Measurements from ENCODE around the gene BACE1. TPM values are rescaled to one million over a fixed set of nuclear protein-coding genes. Genes with fewer than 3 reads are reported as not detected.

BACE1 gene
- total RNA-seq, 1 experiment from 2014 or later: 8.5 TPM

GRCh38 chr11:117287668-117288067 is 28.4 kb downstream of the BACE1 start (continued):
- TF ChIP-seq ZNF281 (CRISPR knock-in tag; IDR thresholded peaks at IDR 0.05): no peak
- no peak for TF ChIP-seq KAT7 (CRISPR knock-in tag; IDR thresholded peaks at IDR 0.05; ENCODE audit: borderline replicate concordance)
- TF ChIP-seq TEAD1 (CRISPR knock-in tag; IDR thresholded peaks at IDR 0.05): no peak

- Mint-ChIP-seq H3K36me3 (peaks cover 59% of the 10 kb centered on the region), H3K4me3 (no peak overlapping the region), H3K27ac (no peak overlapping the region), H3K9me3 (no peaks in the 10 kb centered on the region), H3K4me1 (no peaks in the 10 kb centered on the region), H3K27me3 (ENCODE audit: low read depth) (no peaks in the 10 kb centered on the region)
- CTCF ChIA-PET: interaction anchor here (0.6 kb wide), 1 partner anchor 148 kb away, joined by 4 read pairs; no protein-coding TSS in a partner anchor
- DNase-seq (ENCODE audit: low spot score): no peak
- POLR2A ChIA-PET: no interaction called here
- ATAC-seq: no peak
- TF ChIP-seq TEAD1 (CRISPR knock-in tag; IDR thresholded peaks at IDR 0.05) (no peak), USF1 (CRISPR knock-in tag; IDR thresholded peaks at IDR 0.05) (no peak), IRF2 (CRISPR knock-in tag; IDR thresholded peaks at IDR 0.05; ENCODE audit: borderline replicate concordance, low read depth) (no peak), CREB1 (CRISPR knock-in tag; IDR thresholded peaks at IDR 0.05) (no peak), FOXP4 (CRISPR knock-in tag; IDR thresholded peaks at IDR 0.05) (no peak), NFATC4 (CRISPR knock-in tag; IDR thresholded peaks at IDR 0.05) (no peak), ZNF423 (CRISPR knock-in tag; IDR thresholded peaks at IDR 0.05) (no peak), ATF1 (CRISPR knock-in tag; IDR thresholded peaks at IDR 0.05) (no peak), NR1H2 (CRISPR knock-in tag; IDR thresholded peaks at IDR 0.05) (no peak), AFF4 (CRISPR knock-in tag; IDR thresholded peaks at IDR 0.05; ENCODE audit: borderline replicate concordance) (no peak), MLX (CRISPR knock-in tag; IDR thresholded peaks at IDR 0.05) (no peak), E2F1 (CRISPR knock-in tag; IDR thresholded peaks at IDR 0.05) (no peak), ZNF512 (CRISPR knock-in tag; IDR thresholded peaks at IDR 0.05; ENCODE audit: borderline replicate concordance) (no peak), CTCF (IDR thresholded peaks at IDR 0.05) (no peak)
Observed at GRCh38 chr11:117286588-117286987, 29.5 kb downstream of the BACE1 start.

Data from WTC11 (cell line).